Calu3 (cell line): Measurements from ENCODE around the gene DHDDS. TPM values are rescaled to one million over a fixed set of nuclear protein-coding genes. Genes with fewer than 3 reads are reported as not detected.

Experiments used
- BruUV-seq: library from RNA; stranded (reverse); fragments of 400-500 nt; replicated peaks from 2 replicates; lab custom pipeline; 2021; lab: Mats Ljungman, UMichigan
- CTCF ChIA-PET: fragments of 300-600 bp; sonication (Branson Sonifier 250); formaldehyde crosslinking; loops from one replicate; lab custom pipeline; 2022; ENCODE audit warnings: antibody characterized with exemption; lab: Charles Lee
- DNase-seq: peaks from one replicate; pipeline ENCODE4 v3.0.0; 2022
- H3K27ac Mint-ChIP-seq: one replicate; pipeline ENCODE4 v1.8.0; 2022; ENCODE audit warnings: mixed read lengths; ENCODE audit not compliant: unreplicated experiment
- H3K27me3 Mint-ChIP-seq: one replicate; pipeline ENCODE4 v1.8.0; 2022; ENCODE audit warnings: mixed read lengths; ENCODE audit not compliant: unreplicated experiment
- H3K36me3 Mint-ChIP-seq: one replicate; pipeline ENCODE4 v1.8.0; 2022; ENCODE audit warnings: mild to moderate bottlenecking, moderate library complexity, mixed read lengths; ENCODE audit not compliant: insufficient read depth, unreplicated experiment
- H3K4me1 Mint-ChIP-seq: one replicate; pipeline ENCODE4 v1.8.0; 2022; ENCODE audit warnings: mild to moderate bottlenecking, low read depth, mixed read lengths; ENCODE audit not compliant: unreplicated experiment
- H3K4me3 Mint-ChIP-seq: one replicate; pipeline ENCODE4 v1.8.0; 2022; ENCODE audit warnings: mild to moderate bottlenecking, low read depth, moderate library complexity, mixed read lengths; ENCODE audit not compliant: unreplicated experiment
- H3K9me3 Mint-ChIP-seq: one replicate; pipeline ENCODE4 v1.8.0; 2022; ENCODE audit warnings: low read depth, mixed read lengths; ENCODE audit not compliant: unreplicated experiment
- intact Hi-C: fragments of 100-400 bp; cut with micrococcal nuclease; formaldehyde crosslinking; loops from one replicate; pipeline ENCODE4 v1.10.0; 2022; ENCODE audit not compliant: unreplicated experiment
- total RNA-seq: library from RNA; stranded (reverse); gene quantifications from 2 replicates; pipeline ENCODE4 v1.2.3, GENCODE V29; 2022
- TF ChIP-seq, protein P1 (sequence below): fragments of 200-600 bp; IDR thresholded peaks from one replicate; pipeline ENCODE4 v1.8.0; 2022; ENCODE audit warnings: antibody characterized with exemption; ENCODE audit not compliant: unreplicated experiment

DHDDS gene
- total RNA-seq, 1 experiment from 2014 or later = 32.8 TPM

- intact Hi-C loops = no loop called here
- H3K27me3 Mint-ChIP-seq = no peaks in the 10 kb centered on the region
- no peaks in the 10 kb centered on the region for H3K4me1 Mint-ChIP-seq
- H3K36me3 Mint-ChIP-seq = peaks cover 18% of the 10 kb centered on the region
- no peak for DNase-seq
- TF ChIP-seq, protein P1, sequence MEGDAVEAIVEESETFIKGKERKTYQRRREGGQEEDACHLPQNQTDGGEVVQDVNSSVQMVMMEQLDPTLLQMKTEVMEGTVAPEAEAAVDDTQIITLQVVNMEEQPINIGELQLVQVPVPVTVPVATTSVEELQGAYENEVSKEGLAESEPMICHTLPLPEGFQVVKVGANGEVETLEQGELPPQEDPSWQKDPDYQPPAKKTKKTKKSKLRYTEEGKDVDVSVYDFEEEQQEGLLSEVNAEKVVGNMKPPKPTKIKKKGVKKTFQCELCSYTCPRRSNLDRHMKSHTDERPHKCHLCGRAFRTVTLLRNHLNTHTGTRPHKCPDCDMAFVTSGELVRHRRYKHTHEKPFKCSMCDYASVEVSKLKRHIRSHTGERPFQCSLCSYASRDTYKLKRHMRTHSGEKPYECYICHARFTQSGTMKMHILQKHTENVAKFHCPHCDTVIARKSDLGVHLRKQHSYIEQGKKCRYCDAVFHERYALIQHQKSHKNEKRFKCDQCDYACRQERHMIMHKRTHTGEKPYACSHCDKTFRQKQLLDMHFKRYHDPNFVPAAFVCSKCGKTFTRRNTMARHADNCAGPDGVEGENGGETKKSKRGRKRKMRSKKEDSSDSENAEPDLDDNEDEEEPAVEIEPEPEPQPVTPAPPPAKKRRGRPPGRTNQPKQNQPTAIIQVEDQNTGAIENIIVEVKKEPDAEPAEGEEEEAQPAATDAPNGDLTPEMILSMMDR = no peak
- BruUV-seq = no TSS peak
- CTCF ChIA-PET = no interaction called here
- no peak overlapping the region for H3K27ac Mint-ChIP-seq
- no peaks in the 10 kb centered on the region for H3K9me3 Mint-ChIP-seq
- no peak overlapping the region for H3K4me3 Mint-ChIP-seq
These were observed 2.1 kb downstream of the DHDDS start for GRCh38 chr1:26434161-26434752.

- CTCF ChIA-PET = no interaction called here
- DNase-seq = no peak
- TF ChIP-seq, protein P1 = no peak
- Mint-ChIP-seq H3K4me1 (no peaks in the 10 kb centered on the region), H3K27me3 (no peaks in the 10 kb centered on the region), H3K36me3 (peaks cover 21% of the 10 kb centered on the region), H3K9me3 (no peaks in the 10 kb centered on the region), H3K27ac (no peak overlapping the region), H3K4me3 (no peak overlapping the region)
- no TSS peak for BruUV-seq
- intact Hi-C loops = no loop called here
These were observed 5.9 kb downstream of the DHDDS start for GRCh38 chr1:26438041-26438440.

DNA sequence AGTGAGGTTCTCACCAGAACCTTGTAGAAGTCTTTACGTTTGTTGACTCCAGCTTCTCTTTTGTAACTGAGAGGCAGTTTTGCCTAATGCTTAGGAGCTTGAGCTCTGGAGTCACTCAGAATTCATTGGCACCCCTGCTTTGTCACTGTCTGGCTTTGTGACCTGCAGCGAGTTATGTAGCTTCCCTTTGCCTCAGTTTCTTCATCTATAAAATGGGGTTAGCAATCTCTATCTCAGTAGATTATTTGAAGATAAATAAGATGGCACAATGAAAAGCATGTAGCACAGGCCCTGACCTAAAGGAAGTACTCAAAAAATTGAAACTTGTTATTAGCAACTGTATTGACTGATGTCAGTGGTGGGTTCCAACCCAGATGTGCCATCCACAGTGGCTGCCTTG, 8.1 kb downstream of the DHDDS start:
- H3K4me3 Mint-ChIP-seq = no peak overlapping the region
- peaks cover 17% of the 10 kb centered on the region for H3K36me3 Mint-ChIP-seq
- DNase-seq = no peak
- TF ChIP-seq, protein P1 = no peak
- CTCF ChIA-PET = no interaction called here
- no peaks in the 10 kb centered on the region for H3K4me1 Mint-ChIP-seq
- no peak overlapping the region for H3K27ac Mint-ChIP-seq
- H3K27me3 Mint-ChIP-seq = no peaks in the 10 kb centered on the region
- BruUV-seq = no TSS peak
- intact Hi-C loops = no loop called here
- H3K9me3 Mint-ChIP-seq = no peaks in the 10 kb centered on the region

GRCh38 chr1:26449868-26450267, 17.7 kb downstream of the DHDDS start:
- CTCF ChIA-PET = no interaction called here
- Mint-ChIP-seq H3K4me1 (peaks cover 12% of the 10 kb centered on the region), H3K27ac (no peak overlapping the region), H3K36me3 (no peaks in the 10 kb centered on the region), H3K27me3 (no peaks in the 10 kb centered on the region), H3K4me3 (no peak overlapping the region), H3K9me3 (no peaks in the 10 kb centered on the region)
- BruUV-seq = no TSS peak
- intact Hi-C loops = no loop called here
- no peak for DNase-seq
- TF ChIP-seq, protein P1 = no peak
